ENCODE measurements around the gene GSTM1.
A peak's percentile ranks its signal among the peaks of the same experiment; 100 is the strongest.

GSTM1 gene

GRCh38 chr1:109740615-109741373 lies 53.2 kb downstream of the GSTM1 start, which contains the start of gene GSTM3:
GSTM3 (minus strand) TSS chr1:109741038; CDS start chr1:109740287, 751 bp downstream.
- peaks cover 4 to 17% of the 10 kb centered on the region in 2 experiments for H3K36me3 ChIP-seq (ENCODE audit: control insufficient read depth in 1 of 2, insufficient read depth in 2 of 2, low read length in 2 of 2)
- peak within 1 kb of the TSS; percentile 69 for H3K9ac ChIP-seq (ENCODE audit: low read length)
- peak within 1 kb of the TSS; percentile 45 for H4K12ac ChIP-seq (ENCODE audit: low read depth, low read length)
- peak within 1 kb of the TSS; percentile 90 for H3K4me2 ChIP-seq (ENCODE audit: low read length)
- peak in 1 of 2 donors; percentile 7 for DNase-seq
- WGBS (ENCODE audit: extremely low coverage, insufficient coverage, insufficient read length) = no CpG with 5 or more reads among the region's 10 CpGs
- H3K27me3 ChIP-seq (ENCODE audit: insufficient read depth, low read length) = no peaks in the 10 kb centered on the region
- H4K8ac ChIP-seq (ENCODE audit: low read depth, low read length) = peak within 1 kb of the TSS; percentile 63
- H3K79me1 ChIP-seq (ENCODE audit: low read length) = peaks cover 11% of the 10 kb centered on the region
- H2BK12ac ChIP-seq (ENCODE audit: low read length) = peak within 1 kb of the TSS; percentile 16
- no peak within 1 kb of the TSS for H3K27ac ChIP-seq (ENCODE audit: low read depth, low read length)
- no peak within 1 kb of the TSS for H2AK5ac ChIP-seq (ENCODE audit: low read length)
- peaks cover 5 to 11% of the 10 kb centered on the region in 2 experiments for H3K4me1 ChIP-seq (ENCODE audit: control insufficient read depth in 1 of 2, insufficient read depth in 2 of 2, low read length in 2 of 2)
- peak within 1 kb of the TSS; percentile 1 for H3K18ac ChIP-seq (ENCODE audit: low read length)
- H3K14ac ChIP-seq (ENCODE audit: low read length) = peak within 1 kb of the TSS; percentile 23
- H2BK120ac ChIP-seq (ENCODE audit: insufficient read depth, low read length, poor library complexity) = peak within 1 kb of the TSS; percentile 12
- peak within 1 kb of the TSS; percentile 64 for H4K91ac ChIP-seq (ENCODE audit: low read depth, low read length)
- peak within 1 kb of the TSS; percentile 78 for H3K4me3 ChIP-seq (ENCODE audit: low read depth, low read length)
- H2AFZ ChIP-seq (ENCODE audit: insufficient read depth, low read length, poor library complexity) = peak within 1 kb of the TSS; percentile 89
- no peak within 1 kb of the TSS for H2BK5ac ChIP-seq (ENCODE audit: low read depth, low read length, poor library complexity)
- peak within 1 kb of the TSS; percentile 13 for H3K4ac ChIP-seq (ENCODE audit: low read depth, low read length)
- no peaks in the 10 kb centered on the region for H3K79me2 ChIP-seq (ENCODE audit: control insufficient read depth, insufficient read depth, low read length, poor library complexity)
- peak within 1 kb of the TSS; percentile 89 for H3K23ac ChIP-seq (ENCODE audit: low read length)
- no peaks in the 10 kb centered on the region for H3K9me3 ChIP-seq (ENCODE audit: insufficient read depth, low read depth, low read length)

Data from trophoblast cell (in vitro differentiated cells and primary cell).